Trophoblast cell (in vitro differentiated cells and primary cell): ENCODE measurements around the gene SLC9A6.
A peak's percentile ranks its signal among the peaks of the same experiment; 100 is the strongest.

Source experiments
- DNase-seq, 2 donors: peaks; one replicate each; pipeline ENCODE4 v3.0.0-alpha.2; 2016
- H2AFZ ChIP-seq: 2 replicates; pipeline ENCODE4 v1.6.1; 2013; ENCODE audit warnings: low read length, moderate library complexity, mild to moderate bottlenecking; ENCODE audit not compliant: insufficient read depth, poor library complexity
- H2AK5ac ChIP-seq: 2 replicates; pipeline ENCODE4 v1.6.1; 2013; ENCODE audit warnings: mild to moderate bottlenecking, low read length
- H2BK120ac ChIP-seq: 2 replicates; pipeline ENCODE4 v1.6.1; 2013; ENCODE audit warnings: low read length, mild to moderate bottlenecking, moderate library complexity; ENCODE audit not compliant: insufficient read depth, poor library complexity
- H2BK12ac ChIP-seq: 2 replicates; pipeline ENCODE4 v1.6.1; 2013; ENCODE audit warnings: mild to moderate bottlenecking, low read length, moderate library complexity
- H2BK5ac ChIP-seq: 2 replicates; pipeline ENCODE4 v1.6.1; 2013; ENCODE audit warnings: low read length, low read depth, moderate library complexity, mild to moderate bottlenecking; ENCODE audit not compliant: poor library complexity
- H3K14ac ChIP-seq: 2 replicates; pipeline ENCODE4 v1.6.1; 2013; ENCODE audit warnings: mild to moderate bottlenecking, low read length
- H3K18ac ChIP-seq: 2 replicates; pipeline ENCODE4 v1.6.1; 2013; ENCODE audit warnings: mild to moderate bottlenecking, low read length
- H3K23ac ChIP-seq: 2 replicates; pipeline ENCODE4 v1.6.1; 2013; ENCODE audit warnings: low read length
- H3K27ac ChIP-seq: 2 replicates; pipeline ENCODE4 v1.5.1; 2013; ENCODE audit warnings: low read depth, mild to moderate bottlenecking, inconsistent platforms, low read length, moderate library complexity
- H3K27me3 ChIP-seq: 2 replicates; pipeline ENCODE4 v1.6.1; 2013; ENCODE audit warnings: inconsistent platforms, mild to moderate bottlenecking, low read length, moderate library complexity; ENCODE audit not compliant: insufficient read depth
- H3K36me3 ChIP-seq, 2 experiments: 1 replicate in 1 of 2; 2 replicates in 1 of 2; pipeline ENCODE4 v1.6.1; 2013; ENCODE audit warnings: low read length in 2 of 2, mild to moderate bottlenecking in 2 of 2, moderate library complexity in 1 of 2; ENCODE audit not compliant: insufficient read depth in 2 of 2, control insufficient read depth in 1 of 2
- H3K4ac ChIP-seq: 2 replicates; pipeline ENCODE4 v1.6.1; 2013; ENCODE audit warnings: low read depth, mild to moderate bottlenecking, low read length, moderate library complexity
- H3K4me1 ChIP-seq, 2 experiments: 1 replicate in 1 of 2; 2 replicates in 1 of 2; pipeline ENCODE4 v1.6.1; 2013; ENCODE audit warnings: low read length in 2 of 2, mild to moderate bottlenecking in 2 of 2, moderate library complexity in 1 of 2; ENCODE audit not compliant: insufficient read depth in 2 of 2, control insufficient read depth in 1 of 2
- H3K4me2 ChIP-seq: 2 replicates; pipeline ENCODE4 v1.6.1; 2013; ENCODE audit warnings: inconsistent platforms, mild to moderate bottlenecking, low read length, moderate library complexity
- H3K4me3 ChIP-seq: 2 replicates; pipeline ENCODE4 v1.5.1; 2013; ENCODE audit warnings: mild to moderate bottlenecking, low read depth, low read length, inconsistent platforms
- H3K79me1 ChIP-seq: one replicate; pipeline ENCODE4 v1.6.1; 2013; ENCODE audit warnings: low read length
- H3K79me2 ChIP-seq: 2 replicates; pipeline ENCODE4 v1.6.1; 2013; ENCODE audit warnings: low read length, mild to moderate bottlenecking; ENCODE audit not compliant: control insufficient read depth, insufficient read depth, poor library complexity
- H3K9ac ChIP-seq: 2 replicates; pipeline ENCODE4 v1.6.1; 2013; ENCODE audit warnings: mild to moderate bottlenecking, low read length
- H3K9me3 ChIP-seq: 2 replicates; pipeline ENCODE4 v1.6.1; 2013; ENCODE audit warnings: low read depth, mild to moderate bottlenecking, control low read depth, inconsistent platforms, low read length; ENCODE audit not compliant: insufficient read depth
- H4K12ac ChIP-seq: 2 replicates; pipeline ENCODE4 v1.6.1; 2013; ENCODE audit warnings: low read depth, mild to moderate bottlenecking, low read length, moderate library complexity
- H4K8ac ChIP-seq: 2 replicates; pipeline ENCODE4 v1.6.1; 2013; ENCODE audit warnings: low read depth, mild to moderate bottlenecking, low read length, moderate library complexity
- H4K91ac ChIP-seq: one replicate; pipeline ENCODE4 v1.6.1; 2013; ENCODE audit warnings: low read depth, mild to moderate bottlenecking, low read length, moderate library complexity
- WGBS: extraction: QIAGEN DNeasy Blood & Tissue Kit; methylation state at CpG from one replicate; pipeline ENCODE4 v1.1.7; 2013; ENCODE audit warnings: missing lambda C conversion rate; ENCODE audit not compliant: insufficient read length, insufficient coverage; ENCODE audit errors: extremely low coverage; 5-methylcytosine and 5-hydroxymethylcytosine counted together

SLC9A6 gene

DNA sequence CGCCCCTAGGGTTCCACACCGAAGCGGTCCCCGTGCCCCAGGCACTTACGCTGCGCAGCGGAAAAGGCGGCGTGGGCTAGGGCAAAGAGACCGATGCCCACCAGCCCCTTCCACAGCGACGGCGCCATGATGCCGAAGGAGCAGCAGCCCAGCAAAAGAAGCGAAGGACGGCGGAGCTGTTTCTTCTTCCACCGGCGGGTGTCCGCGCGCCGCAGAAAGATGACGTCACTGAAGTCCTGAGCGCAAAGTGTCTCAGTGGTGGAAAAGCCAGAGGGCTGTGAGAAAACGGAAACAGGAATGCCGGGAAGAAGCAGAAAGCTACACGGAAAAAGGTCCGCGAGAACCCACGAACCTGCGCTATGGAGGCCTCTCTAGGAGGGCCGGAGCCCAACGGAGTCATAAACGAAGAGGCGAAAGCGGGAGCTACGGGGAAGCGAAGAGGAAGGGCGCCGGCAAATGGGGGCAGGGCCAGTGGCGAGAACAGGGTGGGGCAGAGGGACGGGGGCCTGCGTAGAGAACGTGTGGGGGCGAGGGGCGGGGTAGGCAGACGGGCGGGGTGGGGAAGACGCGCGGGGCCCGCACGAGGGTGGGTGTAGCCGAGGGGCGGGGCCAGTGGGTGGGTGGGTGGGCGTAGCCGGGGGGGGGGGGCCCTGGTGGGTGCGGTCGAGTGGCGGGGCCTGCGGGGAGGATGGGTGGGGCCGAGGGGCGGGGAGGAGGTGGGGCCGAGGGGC, 11.5 kb upstream of the SLC9A6 start, which contains the start of gene MMGT1:
MMGT1 (minus strand) TSS at position 441 of the 731 bp plus-strand sequence; CDS start at position 128, 313 bp downstream.
- H3K9me3 ChIP-seq = no peaks in the 10 kb centered on the region
- peaks cover 6% of the 10 kb centered on the region for H3K79me1 ChIP-seq

DNA sequence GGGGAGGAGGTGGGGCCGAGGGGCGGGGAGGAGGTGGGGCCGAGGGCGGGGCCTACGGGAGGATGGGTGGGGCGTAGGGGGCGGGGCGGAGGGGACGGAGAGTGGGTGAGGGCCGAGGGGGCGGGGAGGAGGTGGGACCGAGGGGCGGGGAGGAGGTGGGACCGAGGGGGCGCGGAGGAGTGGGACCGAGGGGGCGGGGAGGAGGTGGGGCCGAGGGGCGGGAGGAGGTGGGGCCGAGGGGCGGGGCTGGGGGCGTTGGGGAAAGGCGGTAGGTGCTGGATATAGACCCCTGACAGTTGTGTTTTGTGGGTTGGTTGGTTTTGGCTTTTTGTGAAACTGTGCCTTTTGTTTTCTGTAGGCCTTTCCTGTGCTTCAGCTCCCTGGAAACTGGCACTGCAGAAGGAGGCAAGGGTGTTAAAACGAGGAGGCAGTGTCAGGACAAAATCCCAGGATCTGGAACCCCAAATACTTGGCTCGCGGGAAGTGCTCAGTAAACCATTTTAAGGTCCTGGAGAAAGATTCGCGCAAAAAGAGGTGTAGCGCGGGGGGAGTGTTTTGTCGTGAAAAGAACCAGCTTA, 10.9 kb upstream of the SLC9A6 start:
- Histone ChIP-seq H3K14ac (no peak overlapping the region), H3K4me3 (no peak overlapping the region), H2BK5ac (no peak overlapping the region), H2BK12ac (no peak overlapping the region), H3K79me2 (peaks cover 2% of the 10 kb centered on the region), H4K8ac (no peak overlapping the region), H2BK120ac (no peak overlapping the region), H3K9me3 (no peaks in the 10 kb centered on the region), H3K9ac (peak overlapping the region; percentile 65), H4K12ac (no peak overlapping the region), H3K4me1 (peaks cover 0 to 2% of the 10 kb centered on the region in 2 experiments), H3K4ac (no peak overlapping the region), H2AFZ (peak overlapping the region; percentile 54), H2AK5ac (no peak overlapping the region), H4K91ac (no peak overlapping the region), H3K18ac (no peak overlapping the region), H3K4me2 (peak overlapping the region; percentile 83), H3K27ac (no peak overlapping the region), H3K23ac (no peak overlapping the region), H3K79me1 (peaks cover 6% of the 10 kb centered on the region), H3K27me3 (no peaks in the 10 kb centered on the region), H3K36me3 (peaks cover 0 to 2% of the 10 kb centered on the region in 2 experiments)
- peak; percentile 4 to 23 for DNase-seq
- no CpG with 5 or more reads among the region's 32 CpGs for WGBS

More for the DNA sequence above, 11.5 kb upstream of the SLC9A6 start, which contains the start of gene MMGT1:
- peak within 1 kb of the TSS; percentile 93 for H2BK5ac ChIP-seq
- H4K8ac ChIP-seq = peak within 1 kb of the TSS; percentile 99
- H3K18ac ChIP-seq = peak within 1 kb of the TSS; percentile 96
- H3K4me2 ChIP-seq = peak within 1 kb of the TSS; percentile 97
- peak within 1 kb of the TSS; percentile 84 for H3K4me3 ChIP-seq
- H3K27me3 ChIP-seq = no peaks in the 10 kb centered on the region
- peak within 1 kb of the TSS; percentile 94 for H4K12ac ChIP-seq
- H2AK5ac ChIP-seq = no peak within 1 kb of the TSS
- peak within 1 kb of the TSS; percentile 10 for H4K91ac ChIP-seq
- H3K23ac ChIP-seq = no peak within 1 kb of the TSS
- no peak within 1 kb of the TSS for H2BK12ac ChIP-seq
- H3K9ac ChIP-seq = peak within 1 kb of the TSS; percentile 88
- peak within 1 kb of the TSS; percentile 46 for H3K4ac ChIP-seq
- peak within 1 kb of the TSS; percentile 79 for H3K14ac ChIP-seq
- H3K27ac ChIP-seq = peak within 1 kb of the TSS; percentile 83
- H3K4me1 ChIP-seq = peaks cover 0 to 2% of the 10 kb centered on the region in 2 experiments
- H3K36me3 ChIP-seq = peaks cover 0 to 2% of the 10 kb centered on the region in 2 experiments
- peaks cover 2% of the 10 kb centered on the region for H3K79me2 ChIP-seq
- H2AFZ ChIP-seq = peak within 1 kb of the TSS; percentile 82
- WGBS = no CpG with 5 or more reads among the region's 65 CpGs
- DNase-seq = peak; percentile 77 to 83
- H2BK120ac ChIP-seq = peak within 1 kb of the TSS; percentile 75

DNA sequence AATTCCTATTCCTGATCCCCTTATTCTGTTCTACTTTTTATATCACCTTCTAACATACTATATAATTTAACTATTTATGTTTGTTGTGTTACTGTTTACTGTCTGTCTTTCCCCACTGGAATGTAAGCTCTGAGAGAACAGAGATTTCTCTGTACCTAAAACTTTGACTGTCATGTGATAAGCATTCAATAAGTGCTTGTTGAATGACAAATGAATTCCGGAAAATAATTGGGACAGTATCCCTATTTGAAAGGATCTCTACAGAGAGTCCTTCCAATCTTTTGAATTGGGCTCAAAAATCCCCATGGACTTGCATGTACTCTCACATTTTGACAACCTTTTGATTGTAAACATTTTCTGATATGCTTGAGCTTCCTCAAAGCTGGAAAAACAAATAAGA, 9.8 kb upstream of the SLC9A6 start:
- Histone ChIP-seq H3K79me1 (peaks cover 6% of the 10 kb centered on the region), H2AFZ (no peak overlapping the region), H3K36me3 (no peaks in the 10 kb centered on the region)

DNA sequence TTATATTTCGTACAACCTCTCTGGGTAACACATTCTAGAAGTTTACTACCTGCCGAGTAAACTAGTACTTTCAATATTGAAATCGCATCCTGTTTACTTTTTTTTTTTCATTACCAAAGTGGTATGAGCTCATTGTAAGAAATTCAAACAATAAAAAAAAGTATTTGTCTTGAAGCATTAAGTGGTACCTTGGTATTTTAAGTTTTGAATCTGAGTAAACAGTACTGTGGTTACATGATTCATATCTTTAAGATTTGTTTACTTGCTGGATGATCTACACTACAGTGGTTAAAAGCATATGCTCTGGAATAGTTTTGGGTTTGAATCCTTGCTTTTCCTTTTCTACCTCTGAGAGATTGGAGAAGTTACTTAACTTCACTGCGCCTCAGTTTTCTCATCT, 7.6 kb upstream of the SLC9A6 start:
- H3K14ac ChIP-seq = no peak overlapping the region
- H2AK5ac ChIP-seq = no peak overlapping the region
- DNase-seq = no peak
- no peak overlapping the region for H3K4ac ChIP-seq
- no peak overlapping the region for H3K18ac ChIP-seq
- no peak overlapping the region for H4K12ac ChIP-seq
- no peak overlapping the region for H3K27ac ChIP-seq
- WGBS = no CpG with 5 or more reads among the region's 4 CpGs
- H3K4me1 ChIP-seq = peaks cover 0 to 2% of the 10 kb centered on the region in 2 experiments
- H3K79me1 ChIP-seq = peaks cover 6% of the 10 kb centered on the region
- no peak overlapping the region for H3K4me3 ChIP-seq
- no peak overlapping the region for H3K9ac ChIP-seq
- H3K27me3 ChIP-seq = no peaks in the 10 kb centered on the region
- H2AFZ ChIP-seq = no peak overlapping the region
- no peaks in the 10 kb centered on the region for H3K36me3 ChIP-seq
- no peak overlapping the region for H4K8ac ChIP-seq
- H2BK5ac ChIP-seq = no peak overlapping the region
- H3K79me2 ChIP-seq = peaks cover 2% of the 10 kb centered on the region
- H3K9me3 ChIP-seq = no peaks in the 10 kb centered on the region
- H2BK12ac ChIP-seq = no peak overlapping the region
- H2BK120ac ChIP-seq = no peak overlapping the region
- no peak overlapping the region for H3K4me2 ChIP-seq
- no peak overlapping the region for H3K23ac ChIP-seq
- no peak overlapping the region for H4K91ac ChIP-seq

More for the DNA sequence above, 9.8 kb upstream of the SLC9A6 start:
- Histone ChIP-seq H2BK12ac (no peak overlapping the region), H2AK5ac (no peak overlapping the region), H3K23ac (no peak overlapping the region), H3K27me3 (no peaks in the 10 kb centered on the region), H3K4me2 (no peak overlapping the region), H4K8ac (no peak overlapping the region), H3K18ac (no peak overlapping the region), H3K79me2 (peaks cover 2% of the 10 kb centered on the region), H4K12ac (no peak overlapping the region), H3K9ac (no peak overlapping the region), H3K4me3 (no peak overlapping the region), H3K9me3 (no peaks in the 10 kb centered on the region), H3K4ac (no peak overlapping the region), H3K14ac (no peak overlapping the region), H3K27ac (no peak overlapping the region), H2BK120ac (no peak overlapping the region), H3K4me1 (peaks cover 0 to 2% of the 10 kb centered on the region in 2 experiments), H4K91ac (no peak overlapping the region), H2BK5ac (no peak overlapping the region)
- peak in 1 of 2 donors; percentile 46 for DNase-seq
- WGBS = no CpG with 5 or more reads among the region's 1 CpG
